ENCODE data around the gene E2F1. TPM values are rescaled to one million over a fixed set of nuclear protein-coding genes. Genes with fewer than 3 reads are reported as not detected.

E2F1 gene
- total and polyA plus RNA-seq, 8 donors: 2.3 to 24.9 (median 4.6) TPM

DNA sequence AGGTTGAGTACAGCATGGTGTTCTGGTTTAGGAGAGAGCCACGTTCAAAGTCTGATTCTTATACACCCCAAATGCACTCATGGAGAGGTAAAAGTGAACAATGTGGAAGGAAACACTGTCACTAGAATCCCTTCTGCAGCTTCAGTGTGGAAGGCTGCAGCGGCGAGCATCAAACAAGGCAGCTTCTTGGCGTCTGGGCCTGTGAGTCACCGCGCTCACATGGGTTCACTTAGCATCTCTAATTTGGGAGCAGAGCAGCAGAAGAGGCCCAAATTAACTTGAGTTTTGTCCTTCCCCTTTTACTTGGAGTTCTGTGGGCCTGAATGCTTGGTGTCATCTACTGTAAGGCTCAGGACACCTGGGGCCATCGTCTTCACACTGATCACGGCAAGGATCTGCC, 10.9 kb upstream of the E2F1 start:
- intact Hi-C loops (cut with DNase I; ENCODE audit: low total_unique reads): no loop called here
- Histone ChIP-seq H3K4me1 (peaks cover 0 to 31% (median 15%) of the 10 kb centered on the region in 4 donors), H3K27ac (peak overlapping the region in 3 of 5 donors; percentile 15 to 65 (median 27)), H3K36me3 (no peaks in the 10 kb centered on the region), H3K27me3 (no peaks in the 10 kb centered on the region), H3K9me3 (no peaks in the 10 kb centered on the region), H3K4me3 (no peak overlapping the region)
- 68 to 81% (median 76%) methylated on average over 8 of the region's 8 CpGs for WGBS, 5 donors
- TF ChIP-seq POLR2A (IDR thresholded peaks at IDR 0.05) (no peak), EP300 (IDR thresholded peaks at IDR 0.05) (no peak), POLR2AphosphoS5 (IDR thresholded peaks at IDR 0.05) (no peak)
- TF ChIP-seq, protein P1, sequence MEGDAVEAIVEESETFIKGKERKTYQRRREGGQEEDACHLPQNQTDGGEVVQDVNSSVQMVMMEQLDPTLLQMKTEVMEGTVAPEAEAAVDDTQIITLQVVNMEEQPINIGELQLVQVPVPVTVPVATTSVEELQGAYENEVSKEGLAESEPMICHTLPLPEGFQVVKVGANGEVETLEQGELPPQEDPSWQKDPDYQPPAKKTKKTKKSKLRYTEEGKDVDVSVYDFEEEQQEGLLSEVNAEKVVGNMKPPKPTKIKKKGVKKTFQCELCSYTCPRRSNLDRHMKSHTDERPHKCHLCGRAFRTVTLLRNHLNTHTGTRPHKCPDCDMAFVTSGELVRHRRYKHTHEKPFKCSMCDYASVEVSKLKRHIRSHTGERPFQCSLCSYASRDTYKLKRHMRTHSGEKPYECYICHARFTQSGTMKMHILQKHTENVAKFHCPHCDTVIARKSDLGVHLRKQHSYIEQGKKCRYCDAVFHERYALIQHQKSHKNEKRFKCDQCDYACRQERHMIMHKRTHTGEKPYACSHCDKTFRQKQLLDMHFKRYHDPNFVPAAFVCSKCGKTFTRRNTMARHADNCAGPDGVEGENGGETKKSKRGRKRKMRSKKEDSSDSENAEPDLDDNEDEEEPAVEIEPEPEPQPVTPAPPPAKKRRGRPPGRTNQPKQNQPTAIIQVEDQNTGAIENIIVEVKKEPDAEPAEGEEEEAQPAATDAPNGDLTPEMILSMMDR (IDR thresholded peaks at IDR 0.05): no peak
- peak in 1 of 2 donors; percentile 74 for DNase-seq

DNA sequence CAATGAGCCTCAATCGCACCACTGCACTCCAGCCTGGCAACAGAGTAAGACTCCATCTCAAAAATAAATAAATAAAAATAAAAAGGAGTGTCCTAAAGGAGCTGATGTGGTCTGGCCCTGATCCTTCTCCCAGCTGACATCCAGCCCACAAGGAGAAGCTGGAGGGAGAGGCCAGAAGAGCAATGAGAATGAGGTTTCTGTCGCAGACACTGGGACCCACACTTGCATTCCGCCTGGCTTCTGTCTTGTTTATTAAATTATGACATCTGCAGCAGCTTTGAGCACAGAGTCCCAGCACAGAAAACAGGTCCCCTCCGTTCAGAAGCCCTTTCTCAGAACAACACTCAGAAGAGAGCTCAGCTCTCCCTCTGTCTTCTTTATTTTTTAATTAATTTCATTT, 10.3 kb upstream of the E2F1 start:
- no peaks in the 10 kb centered on the region for H3K27me3 ChIP-seq
- H3K4me1 ChIP-seq: peaks cover 0 to 31% (median 15%) of the 10 kb centered on the region in 4 donors
- H3K27ac ChIP-seq: peak overlapping the region in 3 of 5 donors; percentile 1 to 27 (median 6)
- no peaks in the 10 kb centered on the region for H3K36me3 ChIP-seq
- WGBS, 5 donors: 64 to 89% (median 78%) methylated on average over 4 of the region's 4 CpGs
- intact Hi-C loops (cut with DNase I; ENCODE audit: low total_unique reads): no loop called here
- H3K9me3 ChIP-seq: no peaks in the 10 kb centered on the region
- DNase-seq: peak in 1 of 2 donors; percentile 42
- TF ChIP-seq EP300 (IDR thresholded peaks at IDR 0.05) (no peak), POLR2AphosphoS5 (IDR thresholded peaks at IDR 0.05) (no peak), POLR2A (IDR thresholded peaks at IDR 0.05) (no peak)
- TF ChIP-seq, protein P1 (IDR thresholded peaks at IDR 0.05): no peak
- H3K4me3 ChIP-seq: no peak overlapping the region

DNA sequence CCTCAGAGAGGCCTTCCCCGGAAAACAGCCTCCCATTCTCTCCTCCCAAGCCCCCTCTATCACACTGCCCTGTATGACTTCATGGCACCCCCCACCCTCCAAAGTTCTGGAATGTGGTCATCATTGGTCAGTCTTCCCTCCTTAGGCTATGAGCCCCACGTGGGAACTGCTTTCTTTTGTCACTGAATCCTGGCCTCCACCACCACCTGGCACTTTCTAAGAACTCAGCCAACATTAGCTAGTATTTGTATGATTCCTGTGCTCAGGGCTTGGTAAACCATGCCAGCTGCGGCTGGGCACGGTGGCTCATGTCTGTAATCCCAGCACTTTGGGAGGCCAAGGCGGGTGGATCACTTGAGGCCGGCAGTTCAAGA, 8.4 kb upstream of the E2F1 start:
- Histone ChIP-seq H3K9me3 (no peaks in the 10 kb centered on the region), H3K36me3 (no peaks in the 10 kb centered on the region), H3K27me3 (no peaks in the 10 kb centered on the region), H3K27ac (peak overlapping the region in 3 of 5 donors; percentile 38 to 70 (median 42)), H3K4me1 (peaks cover 0 to 31% (median 15%) of the 10 kb centered on the region in 4 donors), H3K4me3 (no peak overlapping the region)
- intact Hi-C loops (cut with DNase I; ENCODE audit: low total_unique reads): no loop called here
- 62 to 71% (median 67%) methylated on average over 6 of the region's 6 CpGs for WGBS, 5 donors
- DNase-seq: no peak
- no peak for TF ChIP-seq EP300 (IDR thresholded peaks at IDR 0.05)
- TF ChIP-seq, protein P1 (IDR thresholded peaks at IDR 0.05): no peak
- TF ChIP-seq POLR2AphosphoS5 (IDR thresholded peaks at IDR 0.05): no peak
- no peak for TF ChIP-seq POLR2A (IDR thresholded peaks at IDR 0.05)

DNA sequence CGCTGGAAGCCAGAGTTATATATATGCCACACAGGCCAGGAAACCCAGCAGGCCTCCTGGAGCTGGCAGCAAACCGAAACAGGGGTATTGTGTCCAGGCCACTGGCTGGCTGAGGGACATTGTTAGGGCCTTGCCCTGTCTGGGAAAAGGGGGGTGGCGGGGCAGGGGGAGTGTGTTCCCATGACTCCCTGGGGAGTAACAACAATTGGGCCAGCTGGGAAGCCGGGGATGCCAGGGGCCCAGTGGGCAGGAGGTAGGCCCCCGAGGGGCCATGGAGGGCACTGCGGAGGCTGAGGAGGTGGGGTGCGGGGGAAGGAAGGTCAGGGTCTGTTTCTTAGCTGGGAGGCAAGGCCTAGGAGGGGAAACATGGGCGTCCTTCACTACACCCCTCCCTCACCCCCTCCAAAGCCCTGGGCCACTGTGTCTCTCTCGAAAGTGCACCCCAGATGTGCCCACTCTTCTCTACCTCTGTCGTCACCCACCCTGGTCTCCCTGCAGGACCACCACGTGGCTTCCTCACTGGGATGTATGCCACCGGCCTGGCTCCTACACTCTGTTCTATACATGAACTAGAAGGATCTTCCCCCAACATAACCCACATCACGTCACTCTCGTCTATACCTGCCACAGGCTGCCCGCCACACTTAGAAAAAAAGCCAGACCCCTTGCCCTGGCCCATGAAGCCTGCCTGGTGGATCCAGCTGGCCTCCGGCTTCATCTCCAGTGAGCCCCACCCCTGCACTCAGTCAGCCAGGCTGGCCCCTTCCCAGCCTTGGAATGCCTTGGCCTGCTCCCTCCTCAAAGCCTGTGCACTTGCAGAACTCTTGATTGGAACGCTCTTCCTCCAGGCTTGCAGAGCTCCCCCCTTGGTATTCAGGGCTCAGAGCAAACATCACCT, 7.8 kb upstream of the E2F1 start:
- WGBS, 5 donors: 72 to 81% (median 74%) methylated on average over 15 to 17 of the region's 17 CpGs
- intact Hi-C loops (cut with DNase I; ENCODE audit: low total_unique reads): no loop called here

More for the DNA sequence above, 7.8 kb upstream of the E2F1 start:
- Histone ChIP-seq H3K4me3 (no peak overlapping the region), H3K4me1 (peaks cover 0 to 34% (median 17%) of the 10 kb centered on the region in 4 donors), H3K9me3 (no peaks in the 10 kb centered on the region), H3K36me3 (no peaks in the 10 kb centered on the region), H3K27me3 (no peaks in the 10 kb centered on the region), H3K27ac (peak overlapping the region in 4 of 5 donors; percentile 3 to 70 (median 40))
- peak in 1 of 2 donors; percentile 83 for DNase-seq
- TF ChIP-seq POLR2A (IDR thresholded peaks at IDR 0.05) (no peak), POLR2AphosphoS5 (IDR thresholded peaks at IDR 0.05) (no peak), EP300 (IDR thresholded peaks at IDR 0.05) (no peak)
- TF ChIP-seq, protein P1 (IDR thresholded peaks at IDR 0.05): no peak

All from stomach (tissue), 9 donors.